ENCODE results near the gene MTHFR. TPM values are rescaled to one million over a fixed set of nuclear protein-coding genes. Genes with fewer than 3 reads are reported as not detected.
A peak's percentile ranks its signal among the peaks of the same experiment; 100 is the strongest.
"Not testable (repeated sequence)": the region's sequence is repeated elsewhere in the genome, so short reads cannot be mapped to it uniquely, and the experiment has no call there.

MTHFR gene
- total RNA-seq, 2 donors from 2014 or later: 22.3 to 30.0 TPM

GRCh38 chr1:11806307-11806936, 658 bp upstream of the MTHFR start:
- Mint-ChIP-seq H3K36me3 (ENCODE audit: low read depth) (peaks cover 26% of the 10 kb centered on the region), H3K9me3 (no peaks in the 10 kb centered on the region), H3K27ac (peak overlapping the region; percentile 99), H3K4me1 (peaks cover 37% of the 10 kb centered on the region), H3K4me3 (peak overlapping the region; percentile 97), H3K27me3 (ENCODE audit: insufficient read depth) (no peaks in the 10 kb centered on the region)
- 2 to 8% methylated on average over 1 to 20 of the region's 20 CpGs for WGBS, 2 experiments (ENCODE audit: insufficient coverage in 1 of 2, insufficient read length in 1 of 2)
- H3K9ac ChIP-seq (ENCODE audit: extremely low read depth, low read length, poor library complexity, severe bottlenecking): peak overlapping the region; percentile 64
- H3K9me3 ChIP-seq (ENCODE audit: control insufficient read depth, low read length): no peaks in the 10 kb centered on the region
- peak overlapping the region; percentile 72 for H3K27ac ChIP-seq (ENCODE audit: low read depth, low read length)
- peak; percentile 63 for DNase-seq
- H3K4me3 ChIP-seq (ENCODE audit: low read length): peak overlapping the region; percentile 98
- peaks cover 40% of the 10 kb centered on the region for H3K36me3 ChIP-seq (ENCODE audit: control insufficient read depth, insufficient read depth, low read length)
- TF ChIP-seq, protein P1, sequence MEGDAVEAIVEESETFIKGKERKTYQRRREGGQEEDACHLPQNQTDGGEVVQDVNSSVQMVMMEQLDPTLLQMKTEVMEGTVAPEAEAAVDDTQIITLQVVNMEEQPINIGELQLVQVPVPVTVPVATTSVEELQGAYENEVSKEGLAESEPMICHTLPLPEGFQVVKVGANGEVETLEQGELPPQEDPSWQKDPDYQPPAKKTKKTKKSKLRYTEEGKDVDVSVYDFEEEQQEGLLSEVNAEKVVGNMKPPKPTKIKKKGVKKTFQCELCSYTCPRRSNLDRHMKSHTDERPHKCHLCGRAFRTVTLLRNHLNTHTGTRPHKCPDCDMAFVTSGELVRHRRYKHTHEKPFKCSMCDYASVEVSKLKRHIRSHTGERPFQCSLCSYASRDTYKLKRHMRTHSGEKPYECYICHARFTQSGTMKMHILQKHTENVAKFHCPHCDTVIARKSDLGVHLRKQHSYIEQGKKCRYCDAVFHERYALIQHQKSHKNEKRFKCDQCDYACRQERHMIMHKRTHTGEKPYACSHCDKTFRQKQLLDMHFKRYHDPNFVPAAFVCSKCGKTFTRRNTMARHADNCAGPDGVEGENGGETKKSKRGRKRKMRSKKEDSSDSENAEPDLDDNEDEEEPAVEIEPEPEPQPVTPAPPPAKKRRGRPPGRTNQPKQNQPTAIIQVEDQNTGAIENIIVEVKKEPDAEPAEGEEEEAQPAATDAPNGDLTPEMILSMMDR (conservative IDR thresholded peaks at IDR 0.05): no peak
- no peaks in the 10 kb centered on the region for H3K27me3 ChIP-seq (ENCODE audit: control insufficient read depth, insufficient read depth, low read length, poor library complexity, severe bottlenecking)
- peaks cover 18% of the 10 kb centered on the region for H3K4me1 ChIP-seq (ENCODE audit: control insufficient read depth, insufficient read depth, low read length)

- H3K36me3 ChIP-seq (ENCODE audit: control insufficient read depth, insufficient read depth, low read length): peaks cover 37% of the 10 kb centered on the region
- H3K4me1 ChIP-seq (ENCODE audit: control insufficient read depth, insufficient read depth, low read length): peaks cover 18% of the 10 kb centered on the region
- Mint-ChIP-seq H3K36me3 (ENCODE audit: low read depth) (peaks cover 30% of the 10 kb centered on the region), H3K9me3 (no peaks in the 10 kb centered on the region), H3K27ac (peak overlapping the region; percentile 88), H3K27me3 (ENCODE audit: insufficient read depth) (no peaks in the 10 kb centered on the region), H3K4me1 (peaks cover 37% of the 10 kb centered on the region), H3K4me3 (peak overlapping the region; percentile 97)
- no peaks in the 10 kb centered on the region for H3K9me3 ChIP-seq (ENCODE audit: control insufficient read depth, low read length)
- peak overlapping the region; percentile 72 for H3K27ac ChIP-seq (ENCODE audit: low read depth, low read length)
- DNase-seq: no peak
- peak overlapping the region; percentile 84 for H3K9ac ChIP-seq (ENCODE audit: extremely low read depth, low read length, poor library complexity, severe bottlenecking)
- WGBS, 2 experiments (ENCODE audit: insufficient coverage in 1 of 2, insufficient read length in 1 of 2): 12% methylated on average over 7 to 17 of the region's 17 CpGs
- H3K4me3 ChIP-seq (ENCODE audit: low read length): peak overlapping the region; percentile 98
- no peaks in the 10 kb centered on the region for H3K27me3 ChIP-seq (ENCODE audit: control insufficient read depth, insufficient read depth, low read length, poor library complexity, severe bottlenecking)
- TF ChIP-seq, protein P1 (conservative IDR thresholded peaks at IDR 0.05): no peak
These were observed 920 bp downstream of the MTHFR start for GRCh38 chr1:11804666-11805421.

DNA sequence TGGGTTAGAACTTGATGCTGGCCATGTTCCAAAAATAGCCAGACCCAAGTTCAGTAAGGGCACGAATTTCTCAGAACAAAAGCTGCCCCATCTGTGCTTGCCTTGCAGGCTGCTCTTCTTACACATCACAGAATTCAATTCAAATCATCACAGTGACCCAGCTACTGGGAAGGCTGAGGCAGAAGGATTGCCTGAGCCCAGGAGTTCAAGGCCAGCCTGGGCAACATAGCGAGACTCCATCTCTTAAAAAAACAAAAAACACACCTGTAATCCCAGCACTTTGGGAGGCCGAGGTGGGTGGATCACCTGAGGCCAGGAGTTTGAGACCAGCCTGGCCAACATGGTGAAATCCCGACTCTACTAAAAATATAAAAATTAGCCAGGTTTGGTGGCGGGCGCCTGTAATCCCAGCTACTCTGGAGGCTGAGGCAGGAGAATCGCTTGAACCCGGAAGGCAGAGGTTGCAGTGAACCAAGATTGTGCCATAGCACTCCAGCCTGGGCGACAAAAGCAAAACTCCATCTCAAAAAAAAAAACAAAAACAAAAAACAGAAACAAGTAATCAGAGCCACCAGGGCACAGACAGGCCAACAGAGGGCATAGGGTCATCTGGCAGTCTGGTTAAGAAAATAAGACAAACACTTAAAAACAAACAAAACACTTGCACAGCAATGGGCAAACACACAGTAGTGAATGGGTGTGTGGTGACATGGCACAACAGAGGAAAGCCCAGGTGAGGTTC, 1.7 kb downstream of the MTHFR start:
- Mint-ChIP-seq H3K4me1 (peaks cover 37% of the 10 kb centered on the region), H3K36me3 (ENCODE audit: low read depth) (peaks cover 27% of the 10 kb centered on the region), H3K27ac (peak overlapping the region; percentile 92), H3K4me3 (peak overlapping the region; percentile 97)
- peak overlapping the region; percentile 84 for H3K9ac ChIP-seq (ENCODE audit: extremely low read depth, low read length, poor library complexity, severe bottlenecking)
- H3K4me1 ChIP-seq (ENCODE audit: control insufficient read depth, insufficient read depth, low read length): peaks cover 18% of the 10 kb centered on the region
- not testable (repeated sequence) for H3K9me3 ChIP-seq (ENCODE audit: control insufficient read depth, low read length); H3K9me3 Mint-ChIP-seq; DNase-seq; H3K27me3 ChIP-seq (ENCODE audit: control insufficient read depth, insufficient read depth, low read length, poor library complexity, severe bottlenecking); H3K27me3 Mint-ChIP-seq (ENCODE audit: insufficient read depth)
- peak overlapping the region; percentile 48 for H3K27ac ChIP-seq (ENCODE audit: low read depth, low read length)
- 72 to 87% methylated on average over 8 to 9 of the region's 9 CpGs for WGBS, 2 experiments (ENCODE audit: insufficient coverage in 1 of 2, insufficient read length in 1 of 2)
- H3K36me3 ChIP-seq (ENCODE audit: control insufficient read depth, insufficient read depth, low read length): peaks cover 34% of the 10 kb centered on the region
- peak overlapping the region; percentile 98 for H3K4me3 ChIP-seq (ENCODE audit: low read length)
